HG03039 (cell line): ENCODE data around the gene SLC15A4.
A peak's percentile ranks its signal among the peaks of the same experiment; 100 is the strongest.
"Not testable (repeated sequence)": the region's sequence is repeated elsewhere in the genome, so short reads cannot be mapped to it uniquely, and the experiment has no call there.

ENCODE experiments used
- ATAC-seq: cut with Tn5 transposase; IDR thresholded peaks from one replicate; pipeline ENCODE4 v1.9.1; 2021; ENCODE audit warnings: mild to moderate bottlenecking, moderate library complexity; ENCODE audit not compliant: unreplicated experiment

Gene SLC15A4

DNA sequence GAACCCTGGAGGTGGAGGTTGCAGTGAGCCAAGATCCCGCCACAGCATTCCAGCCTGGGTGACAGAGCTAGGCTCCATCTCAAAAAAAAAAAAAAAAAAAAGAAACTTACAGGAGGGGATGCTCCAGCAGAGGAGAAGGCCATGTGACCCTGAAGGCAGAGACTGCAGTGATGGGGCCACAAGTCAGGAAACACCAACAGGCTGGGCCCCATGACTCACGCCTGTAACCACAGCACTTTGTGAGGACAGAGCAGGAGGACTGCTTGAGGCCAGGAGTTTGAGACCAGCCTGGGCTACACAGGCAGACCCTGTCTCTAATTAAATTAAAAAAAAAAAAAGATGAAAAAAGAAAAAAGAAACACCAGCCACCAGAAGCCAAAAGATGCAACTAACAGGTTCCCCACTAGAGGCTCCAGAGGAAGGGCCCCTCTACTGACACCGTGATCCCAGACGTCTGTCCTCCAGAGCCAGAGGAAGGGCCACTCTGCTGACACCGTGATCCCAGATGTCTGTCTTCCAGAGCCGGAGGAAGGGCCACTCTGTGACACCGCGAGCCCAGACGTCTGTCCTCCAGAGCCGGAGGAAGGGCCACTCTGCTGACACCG, 20.4 kb upstream of the SLC15A4 start:
- no peak for ATAC-seq

DNA sequence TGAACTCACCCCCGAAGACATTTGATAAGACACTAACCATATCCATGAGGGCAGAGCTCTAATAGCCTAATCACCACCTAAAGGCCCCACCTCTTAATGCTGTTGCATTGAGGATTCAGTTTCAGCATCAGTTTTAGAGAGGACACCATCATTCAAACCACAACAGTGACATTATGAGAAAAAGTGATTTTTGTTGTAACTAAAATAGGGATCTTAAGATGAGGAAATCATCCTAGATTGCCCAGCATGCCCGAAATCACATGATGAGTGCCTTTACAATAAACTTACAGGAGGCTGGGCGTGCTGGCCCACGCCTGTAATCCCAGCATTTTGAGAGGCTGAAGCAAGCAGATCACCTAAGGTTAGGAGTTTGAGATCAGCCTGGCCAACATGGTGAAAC, 19.8 kb upstream of the SLC15A4 start:
- no peak for ATAC-seq

- no peak for ATAC-seq
Measured at GRCh38 chr12:128842579-128842978, 18.8 kb upstream of the SLC15A4 start.

DNA sequence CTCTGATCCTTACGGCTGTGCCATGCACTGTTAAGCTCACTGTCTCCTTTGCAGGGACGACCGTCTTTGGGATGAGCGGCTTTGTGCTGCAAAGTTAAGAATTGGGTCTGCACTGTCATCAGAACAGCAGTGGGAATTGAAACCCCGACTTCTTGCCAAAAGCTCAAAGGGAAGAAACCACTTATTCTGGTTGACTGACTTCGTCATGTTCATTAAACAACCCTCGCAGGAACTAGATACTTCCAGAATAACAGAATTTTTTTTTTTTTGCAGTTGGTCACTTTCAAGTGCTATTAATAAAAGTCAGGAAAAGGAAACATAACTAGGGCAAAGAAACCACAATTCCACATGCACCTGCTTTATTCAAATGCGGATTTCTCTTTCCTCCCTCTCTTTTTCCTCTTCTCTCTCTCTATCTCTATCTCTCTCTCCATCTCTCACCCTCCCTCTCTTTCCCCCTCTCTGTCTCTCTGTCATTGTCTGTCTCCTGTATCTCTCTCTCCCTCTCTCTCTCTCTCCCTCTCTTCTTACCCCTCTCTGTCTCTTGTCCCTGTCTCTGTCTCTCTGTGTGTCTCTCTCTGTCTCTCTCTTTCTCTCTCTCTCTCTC, 17.2 kb upstream of the SLC15A4 start:
- peak; percentile 72 for ATAC-seq

GRCh38 chr12:128839885-128840284, 16.1 kb upstream of the SLC15A4 start:
- not testable (repeated sequence) for ATAC-seq

DNA sequence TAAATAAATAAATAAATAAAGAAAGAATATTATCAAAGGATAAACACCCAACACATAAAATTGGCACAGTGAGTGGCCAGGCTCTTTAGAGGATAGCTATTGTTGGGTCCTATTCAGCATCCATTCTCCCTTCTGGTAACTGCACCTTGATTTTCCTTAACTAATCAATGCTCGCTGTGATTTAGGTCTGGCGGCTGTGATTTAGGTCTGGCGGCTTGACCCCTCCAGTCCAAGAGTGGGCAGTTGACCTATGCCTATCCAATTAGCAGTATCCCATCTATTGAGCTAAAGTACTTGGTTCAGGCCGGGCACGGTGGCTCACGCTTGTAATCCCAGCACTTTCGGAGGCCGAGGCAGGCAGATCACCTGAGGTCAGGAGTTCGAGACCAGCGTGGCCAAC, 9.7 kb upstream of the SLC15A4 start:
- no peak for ATAC-seq

GRCh38 chr12:128830505-128830893, 6.7 kb upstream of the SLC15A4 start:
- ATAC-seq, result peak; percentile 41

DNA sequence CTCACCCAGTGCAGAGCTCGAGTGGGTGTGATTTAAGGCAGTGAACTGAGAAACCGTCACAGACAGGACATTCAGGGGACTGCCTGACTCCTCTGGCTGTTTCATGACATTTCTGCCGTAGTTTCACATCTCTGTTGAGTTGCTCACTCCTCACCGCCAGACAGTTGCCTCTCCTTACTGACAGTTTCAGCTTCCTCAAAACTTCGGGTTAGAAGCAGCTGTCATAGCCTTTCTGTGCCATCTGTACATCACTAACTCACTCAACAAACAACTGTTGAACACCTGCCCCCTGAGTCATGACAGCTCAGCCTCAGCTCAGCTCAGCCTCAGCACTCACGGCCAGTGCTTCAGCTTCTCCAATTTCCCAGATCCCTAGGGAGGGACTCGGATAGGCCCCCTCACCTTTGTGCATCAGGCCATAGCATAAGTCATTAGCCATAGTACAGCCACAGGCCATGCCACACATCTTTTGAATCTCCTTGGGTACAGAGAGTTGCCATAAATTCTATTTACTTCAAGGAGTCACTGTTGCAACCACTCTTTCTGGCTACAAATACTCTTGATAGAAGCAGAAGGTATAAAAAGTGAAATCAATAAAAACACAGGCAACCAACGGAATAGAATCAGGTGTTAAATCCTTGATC, 6.2 kb upstream of the SLC15A4 start:
- ATAC-seq, result peak; percentile 92

- no peak for ATAC-seq
Measured at GRCh38 chr12:128827724-128828123, 4.0 kb upstream of the SLC15A4 start.

DNA sequence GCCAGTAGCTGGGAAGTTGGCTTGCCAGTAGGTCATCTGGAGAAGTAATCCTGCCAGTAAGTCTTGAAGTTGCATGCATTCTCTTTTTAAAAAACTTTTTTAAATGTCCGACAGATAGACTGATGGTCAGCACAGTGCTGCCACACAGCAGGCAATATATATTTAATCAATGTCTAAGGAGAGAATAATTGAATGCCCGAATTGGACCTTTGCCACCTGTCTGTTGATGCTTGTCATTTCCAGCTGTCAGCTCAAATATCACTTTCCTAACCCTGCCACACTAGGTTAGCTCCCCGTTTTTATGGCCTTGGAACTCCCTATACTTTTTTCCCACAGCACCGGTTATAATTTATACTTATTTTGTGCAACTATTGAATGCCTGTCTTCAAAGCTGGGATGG, 2.1 kb upstream of the SLC15A4 start:
- no peak for ATAC-seq

GRCh38 chr12:128823216-128823915, 392 bp downstream of the SLC15A4 start:
- peak; percentile 16 for ATAC-seq

DNA sequence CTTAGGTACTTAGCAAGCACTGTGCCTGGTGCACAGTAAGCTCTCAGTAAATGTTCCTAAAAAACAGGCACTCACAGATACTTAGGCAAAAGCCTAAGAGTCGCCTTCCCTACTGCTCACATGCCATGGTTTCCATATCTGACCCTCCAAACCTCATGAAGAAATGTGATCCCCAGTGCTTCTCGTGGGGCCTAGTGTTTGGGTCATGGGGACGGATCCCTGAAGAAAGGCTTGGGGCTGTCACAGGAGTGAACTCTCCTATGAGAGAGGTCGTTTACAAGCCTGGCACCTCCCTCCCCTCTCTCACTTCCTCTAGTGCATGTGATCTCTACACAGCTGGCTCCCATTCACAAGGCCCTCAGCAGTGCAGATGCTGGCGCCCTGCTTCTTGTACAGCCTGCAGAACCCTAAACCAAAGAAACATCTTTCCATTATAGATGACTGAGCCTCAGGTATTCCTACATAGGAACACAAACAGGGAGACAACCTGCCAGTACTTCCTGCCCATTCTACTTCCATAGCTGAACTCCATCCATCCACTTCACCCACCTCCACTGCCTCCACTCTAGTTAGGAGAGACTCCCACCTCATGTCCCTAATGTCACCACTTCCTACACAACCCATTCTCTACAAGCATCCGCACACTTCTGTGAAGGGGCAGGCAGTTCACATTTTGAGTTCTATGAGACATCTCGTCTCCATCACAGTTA, 2.9 kb downstream of the SLC15A4 start:
- ATAC-seq, result peak; percentile 46

GRCh38 chr12:128820253-128820652, 3.5 kb downstream of the SLC15A4 start:
- ATAC-seq, result no peak

GRCh38 chr12:128819293-128820144, 4.2 kb downstream of the SLC15A4 start:
- ATAC-seq, result no peak

- ATAC-seq, result peak; percentile 27
Measured at GRCh38 chr12:128818065-128819022, 5.4 kb downstream of the SLC15A4 start.

DNA sequence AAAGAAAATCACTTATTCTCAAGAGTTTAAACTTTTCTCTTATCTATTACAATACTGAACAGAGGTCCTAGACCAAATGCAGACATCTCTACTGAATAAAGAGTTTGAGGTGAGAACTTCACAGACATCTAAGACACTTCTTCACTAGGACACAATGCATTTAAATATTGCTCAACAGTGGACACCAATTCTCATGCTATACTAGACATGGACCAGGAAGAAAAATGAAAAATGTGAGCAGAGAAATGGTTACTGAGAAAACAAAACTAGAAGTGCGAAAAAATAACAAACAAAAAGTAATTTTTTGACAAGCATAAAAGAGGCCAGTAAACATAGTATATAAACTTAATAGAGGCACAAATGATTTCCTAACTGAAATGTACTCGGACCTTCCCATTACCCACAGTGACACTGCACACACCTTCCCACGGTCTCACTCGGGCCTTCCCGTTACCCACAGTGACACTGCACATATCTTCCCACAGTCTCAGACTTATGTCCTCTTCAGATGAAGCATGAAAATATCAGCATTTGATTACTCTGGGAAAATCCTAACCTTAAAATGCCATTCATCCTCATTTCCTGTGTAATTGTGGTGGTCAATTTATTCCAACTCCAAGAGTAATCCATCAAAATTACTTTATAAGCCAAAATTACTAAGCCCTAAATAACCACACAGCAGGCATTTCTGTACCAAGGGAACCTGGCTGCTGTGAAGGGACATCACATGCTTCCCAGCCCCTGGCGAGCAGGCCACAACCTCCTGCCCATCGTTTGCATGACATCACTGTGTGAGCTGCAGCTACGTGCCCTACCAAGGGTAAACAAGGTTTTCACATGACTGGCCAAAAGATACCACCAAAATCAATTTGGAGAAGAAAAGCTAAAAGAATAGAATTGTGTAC, 6.4 kb downstream of the SLC15A4 start:
- peak; percentile 36 for ATAC-seq

DNA sequence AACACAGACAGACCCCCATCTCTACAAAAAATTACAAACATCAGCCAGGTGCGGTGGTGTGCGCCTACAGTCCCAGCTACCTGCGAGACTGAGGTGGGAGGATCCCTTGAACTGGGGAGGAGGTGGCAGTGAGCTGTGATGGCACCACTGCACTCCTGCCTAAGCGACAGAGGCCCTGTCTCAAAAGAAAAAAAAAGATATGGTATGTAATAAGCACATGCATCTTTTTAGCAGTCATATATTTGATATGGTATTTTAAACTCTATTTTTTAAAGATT, 7.2 kb downstream of the SLC15A4 start:
- ATAC-seq, result no peak
